ENCODE measurements around the gene EDIL3.

EDIL3 gene

GRCh38 chr5:84255315-84255714 is 129.4 kb downstream of the EDIL3 start:
- DNase-seq = no peak

- no peak for DNase-seq
Observed at GRCh38 chr5:84253946-84254345, 130.7 kb downstream of the EDIL3 start.

- no peak for DNase-seq
Observed at GRCh38 chr5:84251503-84251902, 133.2 kb downstream of the EDIL3 start.

- no peak for DNase-seq
Observed at GRCh38 chr5:84249918-84250630, 134.6 kb downstream of the EDIL3 start.

GRCh38 chr5:84248013-84248412 is 136.7 kb downstream of the EDIL3 start:
- no peak for DNase-seq

GRCh38 chr5:84242286-84242685 is 142.4 kb downstream of the EDIL3 start:
- DNase-seq = no peak

- DNase-seq = no peak
Observed at GRCh38 chr5:84239494-84239893, 145.2 kb downstream of the EDIL3 start.

GRCh38 chr5:84237126-84237525 is 147.6 kb downstream of the EDIL3 start:
- DNase-seq = no peak

GRCh38 chr5:84231433-84231832 is 153.2 kb downstream of the EDIL3 start:
- no peak for DNase-seq

GRCh38 chr5:84229045-84229444 is 155.6 kb downstream of the EDIL3 start:
- no peak for DNase-seq

- DNase-seq = no peak
Observed at GRCh38 chr5:84228266-84228665, 156.4 kb downstream of the EDIL3 start.

GRCh38 chr5:84227236-84227635 is 157.4 kb downstream of the EDIL3 start:
- no peak for DNase-seq

GRCh38 chr5:84218546-84218945 is 166.1 kb downstream of the EDIL3 start:
- no peak for DNase-seq

- DNase-seq = no peak
Observed at GRCh38 chr5:84215521-84215920, 169.2 kb downstream of the EDIL3 start.

GRCh38 chr5:84213861-84214260 is 170.8 kb downstream of the EDIL3 start:
- no peak for DNase-seq

GRCh38 chr5:84213212-84213611 is 171.5 kb downstream of the EDIL3 start:
- no peak for DNase-seq

GRCh38 chr5:84204772-84205171 is 179.9 kb downstream of the EDIL3 start:
- no peak for DNase-seq

- no peak for DNase-seq
Observed at GRCh38 chr5:84202136-84202535, 182.5 kb downstream of the EDIL3 start.

- no peak for DNase-seq
Observed at GRCh38 chr5:84197538-84197937, 187.1 kb downstream of the EDIL3 start.

- no peak for DNase-seq
Observed at GRCh38 chr5:84191281-84191680, 193.4 kb downstream of the EDIL3 start.

GRCh38 chr5:84184857-84185256 is 199.8 kb downstream of the EDIL3 start:
- DNase-seq = no peak

GRCh38 chr5:84181093-84181492 is 203.6 kb downstream of the EDIL3 start:
- no peak for DNase-seq

- DNase-seq = no peak
Observed at GRCh38 chr5:84168841-84169240, 215.8 kb downstream of the EDIL3 start.

GRCh38 chr5:84163671-84164070 is 221.0 kb downstream of the EDIL3 start:
- no peak for DNase-seq

- no peak for DNase-seq
Observed at GRCh38 chr5:84162695-84163094, 222.0 kb downstream of the EDIL3 start.

All from effector CD8-positive, alpha-beta T cell (primary cell).